ENCODE data around the gene PRSS27.

- TF ChIP-seq CTCF (tag by site-specific recombination; IDR thresholded peaks at IDR 0.05) (no peak), ZNF510 (tag by site-specific recombination; IDR thresholded peaks at IDR 0.05; ENCODE audit: insufficient replicate concordance) (no peak), ZNF311 (tag by site-specific recombination; IDR thresholded peaks at IDR 0.05; ENCODE audit: borderline replicate concordance) (no peak), ZNF558 (tag by site-specific recombination; IDR thresholded peaks at IDR 0.05) (no peak), ZNF518A (tag by site-specific recombination; conservative IDR thresholded peaks at IDR 0.05; ENCODE audit: low read depth) (no peak), ZNF23 (tag by site-specific recombination; IDR thresholded peaks at IDR 0.05; ENCODE audit: borderline replicate concordance) (no peak), INSM2 (tag by site-specific recombination; IDR thresholded peaks at IDR 0.05) (no peak), REST (tag by site-specific recombination; IDR thresholded peaks at IDR 0.05) (no peak), ZNF335 (tag by site-specific recombination; conservative IDR thresholded peaks at IDR 0.05) (no peak), ZNF626 (tag by site-specific recombination; IDR thresholded peaks at IDR 0.05) (no peak), ZBTB49 (tag by site-specific recombination; IDR thresholded peaks at IDR 0.05; ENCODE audit: low read depth) (no peak), ZNF416 (tag by site-specific recombination; IDR thresholded peaks at IDR 0.05) (no peak)
These were observed 48.3 kb downstream of the PRSS27 start for GRCh38 chr16:2671741-2672140.
